Measurements from ENCODE around the gene SPACA4.

GRCh38 chr19:48558018-48558684, 48.4 kb upstream of the SPACA4 start:
- TF ChIP-seq CTCF (optimal IDR thresholded peaks at IDR 0.05 in 1 of 3, IDR thresholded peaks at IDR 0.05 in 1 of 3, conservative IDR thresholded peaks at IDR 0.05 in 1 of 3; ENCODE audit: extremely low read depth in 1 of 3, insufficient read depth in 2 of 3, low read length in 3 of 3) (no peak), EZH2 (IDR thresholded peaks at IDR 0.05; ENCODE audit: low read length) (no peak)
